Glutamatergic neuron (in vitro differentiated cells): Measurements from ENCODE around the gene EFNA2. TPM values are rescaled to one million over a fixed set of nuclear protein-coding genes. Genes with fewer than 3 reads are reported as not detected.

ENCODE experiments used
- DNase-seq: peaks from one replicate; pipeline ENCODE4 v3.0.0; 2022
- H3K27ac Mint-ChIP-seq: one replicate; pipeline ENCODE4 v1.8.0; 2020; ENCODE audit warnings: mild to moderate bottlenecking, mixed read lengths, inconsistent platforms; ENCODE audit not compliant: unreplicated experiment
- H3K27me3 Mint-ChIP-seq: one replicate; pipeline ENCODE4 v1.8.0; 2020; ENCODE audit warnings: mild to moderate bottlenecking, moderate library complexity, mixed read lengths, inconsistent platforms; ENCODE audit not compliant: unreplicated experiment
- H3K36me3 Mint-ChIP-seq: one replicate; pipeline ENCODE4 v1.8.0; 2020; ENCODE audit warnings: mild to moderate bottlenecking, mixed read lengths, inconsistent platforms; ENCODE audit not compliant: unreplicated experiment
- H3K4me1 Mint-ChIP-seq: one replicate; pipeline ENCODE4 v1.8.0; 2020; ENCODE audit warnings: mild to moderate bottlenecking, low read depth, mixed read lengths, inconsistent platforms; ENCODE audit not compliant: unreplicated experiment
- H3K4me3 Mint-ChIP-seq: one replicate; pipeline ENCODE4 v1.8.0; 2020; ENCODE audit warnings: mild to moderate bottlenecking, mixed read lengths, inconsistent platforms; ENCODE audit not compliant: unreplicated experiment
- H3K9me3 Mint-ChIP-seq: one replicate; pipeline ENCODE4 v1.8.0; 2020; ENCODE audit warnings: mild to moderate bottlenecking, moderate library complexity, mixed read lengths, inconsistent platforms; ENCODE audit not compliant: unreplicated experiment
- total RNA-seq: library from RNA; stranded (reverse); fragmentation: NEBNext Ultra II Directional; extraction: Animal tissue kit (Norgen Biotek cat#: 25700); gene quantifications from one replicate; pipeline ENCODE4 v1.2.1, GENCODE V29; 2021; ENCODE audit not compliant: unreplicated experiment
- TF ChIP-seq, protein P1 (sequence below): fragments of 200-600 bp; sonication (generic); IDR thresholded peaks from one replicate; pipeline ENCODE4 v1.5.0; 2021; ENCODE audit not compliant: partially characterized antibody, unreplicated experiment

The EFNA2 gene
- total RNA-seq, 1 donor from 2014 or later, result 61.4 TPM

DNA sequence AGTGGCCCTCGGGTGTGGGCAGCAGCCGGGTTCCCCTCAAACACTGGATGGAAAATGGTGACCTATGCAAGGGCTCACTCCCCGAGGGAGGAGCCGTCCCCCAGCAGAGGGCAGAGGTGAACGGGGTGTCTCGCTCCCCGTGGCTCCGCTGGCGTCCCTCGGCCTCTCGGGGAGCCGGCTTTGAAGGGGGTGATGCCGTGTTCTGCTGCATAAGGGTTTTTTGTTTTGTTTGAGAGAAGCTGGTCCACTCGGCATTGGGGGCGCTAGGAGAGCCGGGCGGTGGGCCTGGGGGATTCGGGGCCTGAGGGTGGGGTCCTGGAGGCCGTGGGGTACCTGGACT lies 4.0 kb downstream of the EFNA2 start:
- H3K9me3 Mint-ChIP-seq, result peaks cover 2% of the 10 kb centered on the region
- H3K36me3 Mint-ChIP-seq, result no peaks in the 10 kb centered on the region
- H3K4me3 Mint-ChIP-seq, result no peak overlapping the region
- no peak overlapping the region for H3K27ac Mint-ChIP-seq
- DNase-seq, result no peak
- no peaks in the 10 kb centered on the region for H3K4me1 Mint-ChIP-seq
- TF ChIP-seq, protein P1, sequence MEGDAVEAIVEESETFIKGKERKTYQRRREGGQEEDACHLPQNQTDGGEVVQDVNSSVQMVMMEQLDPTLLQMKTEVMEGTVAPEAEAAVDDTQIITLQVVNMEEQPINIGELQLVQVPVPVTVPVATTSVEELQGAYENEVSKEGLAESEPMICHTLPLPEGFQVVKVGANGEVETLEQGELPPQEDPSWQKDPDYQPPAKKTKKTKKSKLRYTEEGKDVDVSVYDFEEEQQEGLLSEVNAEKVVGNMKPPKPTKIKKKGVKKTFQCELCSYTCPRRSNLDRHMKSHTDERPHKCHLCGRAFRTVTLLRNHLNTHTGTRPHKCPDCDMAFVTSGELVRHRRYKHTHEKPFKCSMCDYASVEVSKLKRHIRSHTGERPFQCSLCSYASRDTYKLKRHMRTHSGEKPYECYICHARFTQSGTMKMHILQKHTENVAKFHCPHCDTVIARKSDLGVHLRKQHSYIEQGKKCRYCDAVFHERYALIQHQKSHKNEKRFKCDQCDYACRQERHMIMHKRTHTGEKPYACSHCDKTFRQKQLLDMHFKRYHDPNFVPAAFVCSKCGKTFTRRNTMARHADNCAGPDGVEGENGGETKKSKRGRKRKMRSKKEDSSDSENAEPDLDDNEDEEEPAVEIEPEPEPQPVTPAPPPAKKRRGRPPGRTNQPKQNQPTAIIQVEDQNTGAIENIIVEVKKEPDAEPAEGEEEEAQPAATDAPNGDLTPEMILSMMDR, result no peak
- H3K27me3 Mint-ChIP-seq, result peaks cover 7% of the 10 kb centered on the region

DNA sequence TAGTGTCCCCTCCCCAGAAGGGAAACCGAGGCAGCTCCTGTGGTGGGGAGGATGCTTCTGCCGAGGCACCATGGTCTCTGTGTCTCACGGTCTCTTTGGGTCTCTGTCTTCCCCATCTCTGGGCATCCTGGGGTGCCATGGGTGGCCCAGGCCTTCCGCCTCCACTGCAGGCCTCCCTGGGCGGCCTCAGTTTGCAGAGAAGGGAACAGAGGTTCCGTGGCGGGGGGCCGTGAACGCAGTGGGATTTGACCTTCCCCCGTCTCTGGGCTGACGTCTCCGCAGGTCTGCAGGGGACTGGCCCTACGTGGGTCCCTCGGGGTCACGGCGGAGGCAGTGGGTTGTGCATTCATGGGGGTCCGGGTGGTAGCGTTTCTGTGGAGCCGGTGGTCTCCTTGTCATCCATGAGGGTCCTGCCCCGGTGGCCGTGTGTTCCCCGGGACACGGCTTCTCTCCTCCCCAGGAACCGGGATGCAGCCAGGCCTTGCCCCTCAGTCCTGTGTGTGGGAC lies 4.6 kb downstream of the EFNA2 start:
- no peaks in the 10 kb centered on the region for H3K36me3 Mint-ChIP-seq
- DNase-seq, result peak; percentile 21
- no peak overlapping the region for H3K27ac Mint-ChIP-seq
- H3K27me3 Mint-ChIP-seq, result peaks cover 4% of the 10 kb centered on the region
- H3K4me1 Mint-ChIP-seq, result no peaks in the 10 kb centered on the region
- H3K9me3 Mint-ChIP-seq, result no peaks in the 10 kb centered on the region
- TF ChIP-seq, protein P1, result no peak
- no peak overlapping the region for H3K4me3 Mint-ChIP-seq

DNA sequence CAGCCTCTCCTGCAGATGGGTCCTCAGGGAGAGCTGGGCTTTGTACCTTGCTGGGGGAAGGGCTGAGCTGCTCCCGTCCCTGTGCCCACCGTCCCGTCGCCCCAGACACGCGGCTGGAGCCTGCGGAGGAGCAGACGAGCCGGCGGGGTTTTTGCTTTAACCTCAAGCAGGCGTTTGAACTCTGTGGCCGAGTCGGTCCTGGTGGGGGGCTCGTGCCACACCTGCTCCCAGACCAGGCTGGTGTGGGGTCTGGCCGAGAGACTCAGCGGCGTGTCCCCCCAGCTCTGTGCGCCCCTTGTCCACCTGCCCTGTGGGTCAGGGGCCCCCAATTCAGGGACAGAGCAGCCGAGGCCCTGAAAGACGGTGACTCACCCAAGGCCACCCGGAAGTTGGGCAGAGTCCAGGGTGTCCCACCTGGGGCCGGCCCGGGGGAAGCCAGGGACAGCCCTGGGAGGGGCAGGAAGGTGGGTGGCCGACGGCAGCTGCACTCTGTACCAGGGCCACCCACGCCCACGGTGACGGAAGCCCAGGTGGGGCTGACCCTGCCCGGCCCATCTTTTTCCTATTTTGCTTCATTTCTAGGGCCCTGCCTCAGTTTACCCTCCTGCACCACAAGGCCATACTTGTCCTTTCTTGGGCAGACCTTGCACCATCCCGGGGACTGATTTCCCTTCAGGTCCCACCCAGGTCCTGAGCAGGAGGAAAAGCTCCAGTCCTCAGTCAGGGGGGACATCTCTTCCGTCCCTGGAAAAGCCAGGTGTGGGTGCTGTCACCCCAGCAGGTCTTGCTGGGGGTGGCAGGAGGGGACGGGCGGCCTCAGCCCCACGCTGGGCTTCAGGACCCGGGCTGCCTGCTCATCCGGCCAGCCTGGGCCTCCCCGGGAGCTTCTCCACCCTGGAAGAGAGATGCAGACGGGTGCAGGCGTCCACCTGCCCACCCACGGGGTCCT lies 5.3 kb downstream of the EFNA2 start:
- no peak for DNase-seq
- H3K9me3 Mint-ChIP-seq, result no peaks in the 10 kb centered on the region
- TF ChIP-seq, protein P1, result no peak

DNA sequence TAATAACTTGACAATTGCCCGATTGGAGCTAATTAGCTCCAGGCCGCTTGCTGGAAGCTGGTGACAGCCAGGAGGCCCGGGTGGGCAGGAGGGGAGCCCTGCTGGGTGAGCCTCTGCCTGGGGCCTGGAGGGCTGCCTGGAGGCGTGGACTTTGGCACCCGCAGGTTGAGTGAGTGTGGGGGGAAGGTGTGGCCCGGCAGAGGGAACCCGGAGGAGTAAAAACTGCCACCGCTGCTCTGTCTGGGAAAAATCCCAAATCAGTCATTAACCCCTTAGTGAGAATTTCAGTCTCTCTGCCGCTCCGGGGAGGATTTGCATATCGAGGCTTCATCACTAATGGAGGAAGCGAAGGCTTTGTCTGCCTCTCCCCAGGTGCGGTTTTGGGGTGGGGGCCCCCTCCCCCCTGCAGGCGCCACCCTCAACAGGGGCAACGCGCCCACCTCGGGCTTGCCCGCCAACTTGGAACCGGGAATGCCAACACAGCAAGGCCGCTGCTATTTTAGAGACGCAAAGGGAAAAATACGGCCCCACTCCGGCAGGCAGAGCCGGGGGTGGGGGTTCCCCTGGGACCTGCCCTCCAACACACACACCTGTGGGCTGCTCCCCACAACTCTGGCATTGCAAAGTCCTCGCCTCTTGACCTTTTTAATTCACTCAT lies 6.2 kb downstream of the EFNA2 start:
- no peaks in the 10 kb centered on the region for H3K9me3 Mint-ChIP-seq
- DNase-seq, result peak; percentile 15
- no peaks in the 10 kb centered on the region for H3K4me1 Mint-ChIP-seq
- TF ChIP-seq, protein P1, result no peak
- H3K27me3 Mint-ChIP-seq, result peaks cover 4% of the 10 kb centered on the region
- no peak overlapping the region for H3K27ac Mint-ChIP-seq
- no peaks in the 10 kb centered on the region for H3K36me3 Mint-ChIP-seq
- H3K4me3 Mint-ChIP-seq, result no peak overlapping the region

More for the DNA sequence above, 5.3 kb downstream of the EFNA2 start:
- H3K4me1 Mint-ChIP-seq, result no peaks in the 10 kb centered on the region
- H3K27ac Mint-ChIP-seq, result no peak overlapping the region
- H3K27me3 Mint-ChIP-seq, result peaks cover 4% of the 10 kb centered on the region
- no peak overlapping the region for H3K4me3 Mint-ChIP-seq
- no peaks in the 10 kb centered on the region for H3K36me3 Mint-ChIP-seq
